Activated CD4-positive, alpha-beta T cell treated with anti-CD3 and anti-CD28 coated beads for 1 hour (primary cell): ENCODE data around the gene ARID5B.

Experiments
- DNase-seq: peaks from one replicate; pipeline ENCODE4 v3.0.0-alpha.2; 2020

The ARID5B gene

GRCh38 chr10:61939902-61940301, 38.4 kb downstream of the ARID5B start:
- DNase-seq = no peak

- DNase-seq = no peak
Measured at GRCh38 chr10:61941202-61941681, 39.7 kb downstream of the ARID5B start.

DNA sequence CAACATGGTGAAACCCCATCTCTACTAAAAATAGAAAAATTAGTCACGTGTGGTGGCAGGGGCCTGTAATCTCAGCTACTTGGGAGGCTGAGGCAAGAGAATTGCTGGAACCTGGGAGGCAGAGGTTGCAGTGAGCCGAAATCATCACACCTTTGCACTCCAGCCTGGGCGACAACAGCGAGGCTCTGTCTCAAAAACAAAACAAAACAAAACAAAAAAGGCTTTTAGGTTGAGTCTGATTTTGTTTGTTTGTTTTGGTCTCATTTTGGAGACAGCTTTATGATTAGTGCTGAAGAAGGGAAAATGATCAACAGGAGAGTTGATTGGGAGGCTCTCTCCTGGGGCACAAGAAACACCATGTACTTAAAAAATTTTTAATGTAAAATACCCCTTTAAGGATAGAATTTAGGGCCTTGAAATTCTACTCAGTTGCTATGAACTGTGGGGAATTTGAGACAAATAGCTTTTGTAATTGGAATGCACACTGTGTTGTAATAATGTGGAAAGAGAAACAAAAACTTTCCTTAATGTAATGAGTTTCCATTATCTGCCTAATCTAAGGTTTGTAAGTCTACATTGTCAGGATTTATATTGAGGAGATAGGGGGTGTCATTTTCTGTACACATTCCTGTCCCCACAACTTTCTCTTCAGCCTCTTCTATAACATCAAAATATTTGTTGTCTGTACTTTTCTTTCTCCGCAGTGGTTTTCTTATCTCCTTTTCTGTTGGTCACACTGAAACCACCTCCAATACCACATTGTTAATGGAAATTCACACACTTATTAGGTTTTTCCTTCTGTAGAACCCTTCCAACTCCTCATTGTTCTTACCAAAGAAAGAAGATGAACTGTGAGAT, 41.3 kb downstream of the ARID5B start:
- no peak for DNase-seq

- no peak for DNase-seq
Measured at GRCh38 chr10:61943674-61944378, 42.3 kb downstream of the ARID5B start.

DNA sequence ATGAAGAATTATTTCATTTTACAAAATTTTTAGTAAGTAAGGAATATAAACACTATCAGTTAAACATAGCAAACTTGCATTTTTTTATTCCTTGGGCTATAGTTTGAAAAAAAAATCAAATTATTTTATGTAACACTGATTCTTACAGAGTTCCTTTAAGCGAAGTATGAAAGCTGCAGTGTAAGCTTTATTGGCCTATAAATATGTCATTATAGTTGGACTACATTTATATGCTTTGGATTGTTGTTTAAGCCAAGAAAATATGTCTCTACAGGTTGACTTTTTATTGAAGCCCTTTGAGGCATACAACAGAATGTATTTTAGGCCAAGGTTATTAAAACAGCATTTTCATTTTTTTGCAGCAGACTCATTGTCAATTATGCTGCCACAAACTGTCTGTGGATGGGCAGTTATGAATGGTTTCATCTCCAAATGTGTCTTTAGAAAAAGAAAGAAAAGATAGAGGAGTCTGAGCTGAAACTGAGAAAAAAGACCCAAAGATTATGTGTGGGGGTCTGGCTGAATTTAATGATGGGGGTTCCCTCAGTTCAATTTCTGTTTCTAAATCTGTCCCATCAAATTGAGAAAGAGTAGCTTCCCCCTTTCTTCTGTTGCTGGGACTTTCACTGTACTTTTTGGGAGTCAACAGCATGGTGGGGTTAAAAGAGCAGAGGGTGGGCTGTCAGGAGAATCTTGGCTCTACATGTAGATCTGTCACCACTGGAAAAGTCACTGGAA, 43.1 kb downstream of the ARID5B start:
- no peak for DNase-seq

GRCh38 chr10:61949687-61950086, 48.2 kb downstream of the ARID5B start:
- no peak for DNase-seq

DNA sequence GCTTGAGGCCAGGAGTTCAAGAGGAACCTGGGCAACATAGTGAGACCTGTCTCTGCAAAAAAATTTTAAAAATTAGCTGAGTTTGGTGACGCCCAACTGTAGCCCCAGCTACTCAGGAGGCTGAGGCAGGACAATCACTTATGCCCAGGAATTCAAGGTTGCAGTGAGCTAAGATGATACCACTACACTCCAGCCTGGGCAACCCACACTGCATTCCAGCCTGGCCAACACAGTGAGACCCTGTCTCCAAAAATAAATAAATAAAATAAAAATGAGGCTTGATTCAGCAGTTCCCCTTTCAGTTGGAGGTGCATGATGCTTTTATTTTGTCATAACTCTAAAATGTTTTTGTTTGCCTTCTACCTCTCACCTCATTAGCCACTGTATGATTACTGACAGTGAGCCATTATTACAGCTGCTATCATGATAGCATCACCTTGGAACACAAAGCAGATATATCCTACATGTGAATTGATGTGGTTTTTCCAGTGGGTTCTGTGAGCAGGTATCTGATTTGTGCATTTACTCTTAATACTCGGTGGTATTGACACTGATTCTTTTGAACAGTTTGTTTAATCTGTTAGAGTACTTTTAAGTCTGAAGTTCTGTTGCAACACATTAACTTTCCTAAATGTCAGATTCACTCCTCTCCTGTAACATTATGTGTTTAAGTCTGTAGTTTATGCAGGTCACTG, 49.1 kb downstream of the ARID5B start:
- DNase-seq = no peak

DNA sequence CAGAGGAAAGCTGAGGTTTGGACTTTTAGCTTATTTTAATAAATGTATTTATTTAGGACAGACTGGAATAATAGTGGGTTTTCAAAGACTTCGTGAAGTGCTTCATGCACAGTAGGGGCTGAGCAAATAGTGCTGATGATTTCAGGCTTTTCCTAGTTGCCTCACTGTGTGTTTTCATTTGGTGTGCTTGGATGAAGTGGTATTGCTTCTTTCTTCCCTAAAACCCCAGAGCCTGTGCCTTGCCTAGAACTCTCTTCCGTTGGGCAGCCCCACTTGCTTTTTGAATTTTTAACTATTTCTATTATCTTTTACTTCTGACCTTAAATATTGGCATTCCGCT, 49.6 kb downstream of the ARID5B start:
- DNase-seq = no peak

DNA sequence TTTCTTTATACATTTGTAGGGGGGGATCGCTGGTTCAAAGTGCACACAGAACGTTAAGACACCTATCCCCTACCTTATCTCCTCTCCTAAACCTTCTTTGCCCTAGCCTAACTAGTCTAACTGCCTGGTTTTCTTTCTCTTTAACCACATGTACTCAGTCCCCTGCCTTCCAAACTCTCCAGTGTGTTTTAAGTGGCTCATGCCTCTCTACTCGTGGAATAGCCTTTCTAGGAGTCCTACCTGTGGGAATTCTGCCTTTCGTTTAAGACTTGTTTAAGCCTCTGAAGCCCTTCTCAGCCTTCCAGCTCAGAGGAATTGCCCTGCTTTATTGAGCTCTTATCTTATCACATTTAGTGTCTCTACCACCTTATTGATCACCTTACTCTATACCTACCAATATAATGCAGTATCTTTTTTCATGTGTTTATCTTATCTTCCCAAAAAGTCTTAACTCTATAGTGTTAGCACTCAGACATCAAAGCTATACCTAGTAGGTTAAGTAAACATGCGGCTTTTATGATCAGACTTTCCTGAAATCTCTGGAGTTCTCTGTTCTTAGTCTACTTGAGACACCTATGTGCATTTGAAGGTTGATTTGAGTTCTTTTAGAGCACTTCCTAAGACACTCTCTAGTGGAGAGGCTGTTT, 50.7 kb downstream of the ARID5B start:
- no peak for DNase-seq

DNA sequence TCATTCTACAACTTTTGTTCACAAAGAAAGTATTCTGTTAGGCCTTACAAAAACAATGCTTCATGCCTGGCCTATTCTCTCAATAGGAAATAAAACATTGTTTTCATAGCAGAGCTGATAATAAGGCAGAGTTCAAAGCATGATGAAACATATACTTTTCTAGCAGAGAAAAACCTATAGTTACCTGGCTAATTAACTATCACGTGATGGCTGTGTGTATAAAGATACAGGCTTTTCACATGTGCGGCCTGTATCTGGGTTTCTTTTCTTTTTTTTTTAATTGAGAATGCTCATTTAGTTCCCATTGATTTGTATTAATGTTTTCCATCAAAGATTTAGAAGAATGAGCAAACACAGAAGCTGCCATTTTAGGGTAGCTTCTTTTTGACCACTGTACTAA, 51.7 kb downstream of the ARID5B start:
- no peak for DNase-seq

DNA sequence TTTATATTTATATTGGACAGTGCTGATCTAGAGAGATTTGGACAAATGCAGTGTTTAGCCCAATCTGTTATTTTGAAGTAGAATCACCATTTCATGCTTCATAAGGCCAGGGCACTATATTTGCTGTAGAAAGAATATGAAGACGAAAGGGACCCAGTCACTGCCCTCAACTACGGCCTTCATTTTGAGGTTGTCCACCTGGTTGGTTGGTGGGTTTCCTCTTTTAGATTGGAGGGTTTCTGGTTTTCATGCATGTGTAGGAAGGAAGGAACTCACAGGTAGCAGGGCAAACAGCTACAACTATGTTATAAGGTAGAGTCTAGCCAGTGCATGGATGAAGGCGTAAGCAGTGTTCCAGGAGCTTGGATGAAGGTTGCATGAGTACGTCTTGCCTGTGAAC, 56.3 kb downstream of the ARID5B start:
- no peak for DNase-seq

DNA sequence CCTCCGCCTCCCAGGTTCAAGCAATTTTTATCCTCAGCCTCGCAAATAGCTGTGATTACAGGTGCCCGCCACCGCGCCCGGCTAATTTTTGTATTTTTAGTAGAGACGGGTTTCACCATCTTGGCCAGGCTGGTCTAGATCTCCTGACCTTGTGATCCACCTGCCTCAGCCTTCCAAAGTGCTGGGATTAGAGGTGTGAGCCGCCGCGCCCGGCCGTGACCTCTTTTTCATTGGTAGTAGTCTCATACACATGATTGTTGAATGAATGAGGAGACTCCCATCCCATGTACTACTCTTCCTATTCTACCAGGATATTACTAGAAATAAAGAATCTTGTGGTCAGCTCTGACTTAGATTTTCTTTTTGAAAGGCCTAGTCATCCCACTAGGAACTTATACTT, 56.8 kb downstream of the ARID5B start:
- DNase-seq = no peak

GRCh38 chr10:61958805-61959204, 57.3 kb downstream of the ARID5B start:
- DNase-seq = no peak

- no peak for DNase-seq
Measured at GRCh38 chr10:61959814-61960213, 58.3 kb downstream of the ARID5B start.

DNA sequence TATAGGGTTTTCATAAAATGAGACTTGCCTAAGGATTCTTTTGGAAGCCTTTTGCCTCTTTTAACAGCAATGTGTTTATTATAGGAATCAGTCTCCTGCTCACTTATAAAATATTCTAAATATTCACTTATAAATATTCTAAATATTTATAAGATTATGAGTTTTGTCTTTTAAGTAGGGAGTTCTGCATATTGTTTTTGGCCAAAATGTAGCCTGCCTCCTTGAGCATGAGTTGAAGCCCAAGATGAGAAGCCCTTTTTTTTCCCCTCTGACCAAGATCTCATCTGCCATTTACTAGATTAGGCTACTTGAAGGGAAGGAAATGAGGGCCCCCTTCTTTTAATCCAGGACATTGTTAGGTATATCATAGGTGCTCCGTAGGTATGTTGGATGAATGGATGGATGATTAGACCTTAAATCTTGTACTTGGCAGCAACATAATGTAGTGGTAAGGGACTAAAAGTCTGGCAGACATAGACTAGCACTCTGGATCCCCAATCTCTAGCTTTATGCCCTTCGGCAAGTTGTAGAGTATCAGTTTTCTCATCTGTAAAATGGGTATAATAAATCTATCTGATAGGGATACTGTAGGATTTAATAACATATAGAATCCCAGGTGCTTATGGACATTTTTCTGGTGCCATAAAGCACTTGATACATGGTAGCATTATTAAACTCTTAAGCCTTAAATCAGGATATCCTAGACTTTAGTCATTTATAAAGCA, 59.1 kb downstream of the ARID5B start:
- DNase-seq = no peak

- DNase-seq = no peak
Measured at GRCh38 chr10:61961278-61961677, 59.8 kb downstream of the ARID5B start.

GRCh38 chr10:61962971-61963370, 61.5 kb downstream of the ARID5B start:
- DNase-seq = no peak

DNA sequence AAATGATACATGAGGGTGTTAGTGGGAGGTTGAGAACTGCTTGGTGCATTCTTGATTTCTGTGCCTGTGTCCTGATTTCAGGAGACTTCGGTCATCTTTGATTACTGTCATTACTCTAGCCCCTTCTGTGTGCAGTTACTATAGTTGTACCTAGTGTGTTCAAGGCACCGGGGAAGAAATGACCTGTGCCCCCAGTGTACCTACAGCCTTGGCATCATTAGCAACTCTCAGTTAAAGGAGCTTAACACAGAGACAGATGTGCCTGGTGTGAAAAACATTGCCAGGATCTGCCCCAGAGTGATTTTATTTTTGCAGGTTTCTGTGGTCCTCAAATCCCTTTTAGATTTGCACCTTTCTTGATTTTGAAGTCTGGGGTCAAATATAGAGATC, 62.2 kb downstream of the ARID5B start:
- no peak for DNase-seq

GRCh38 chr10:61964059-61964709, 62.7 kb downstream of the ARID5B start:
- DNase-seq = no peak

DNA sequence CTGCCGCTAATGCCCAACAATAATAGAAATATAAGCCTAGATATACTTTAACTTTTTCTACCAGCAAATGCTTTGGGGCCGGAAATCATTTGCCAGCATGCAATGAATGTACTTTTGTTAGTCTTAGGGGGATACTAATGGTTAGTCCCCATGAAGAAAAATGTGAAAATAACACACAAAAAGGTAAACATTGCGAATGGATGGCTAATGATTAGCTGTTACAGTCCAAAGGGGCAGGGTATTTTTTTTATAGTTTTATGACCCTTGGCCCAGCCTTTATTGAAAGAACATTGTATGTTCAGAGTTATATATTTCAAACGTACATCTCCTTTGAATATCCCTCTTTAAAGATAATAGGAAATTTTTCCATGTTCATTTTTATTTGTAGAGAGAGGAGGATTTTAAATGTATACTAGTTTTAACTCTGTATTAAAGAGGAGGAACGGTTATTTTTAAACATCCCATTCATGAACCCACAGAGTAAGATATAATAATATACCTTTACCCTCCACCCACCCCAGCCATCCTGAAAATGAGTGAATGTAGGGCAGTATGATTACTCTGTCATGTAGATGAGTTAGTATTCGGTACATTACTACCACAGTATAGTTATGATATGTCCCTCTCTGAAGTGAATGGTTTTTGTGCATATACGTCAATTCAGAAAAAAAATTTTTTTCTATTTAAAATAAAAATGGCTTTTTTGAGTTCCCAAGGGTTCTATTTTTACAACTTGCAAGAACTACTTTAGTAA, 63.6 kb downstream of the ARID5B start:
- DNase-seq = no peak
